HG03280 (cell line): Measurements from ENCODE around the gene CPLANE2.
"Not testable (repeated sequence)": the region's sequence is repeated elsewhere in the genome, so short reads cannot be mapped to it uniquely, and the experiment has no call there.

Experiments
- ATAC-seq: cut with Tn5 transposase; IDR thresholded peaks from one replicate; pipeline ENCODE4 v1.9.1; 2021; ENCODE audit warnings: mild to moderate bottlenecking, moderate library complexity; ENCODE audit not compliant: unreplicated experiment

CPLANE2 gene

GRCh38 chr1:16210581-16210980, 26.4 kb downstream of the CPLANE2 start:
- no peak for ATAC-seq

DNA sequence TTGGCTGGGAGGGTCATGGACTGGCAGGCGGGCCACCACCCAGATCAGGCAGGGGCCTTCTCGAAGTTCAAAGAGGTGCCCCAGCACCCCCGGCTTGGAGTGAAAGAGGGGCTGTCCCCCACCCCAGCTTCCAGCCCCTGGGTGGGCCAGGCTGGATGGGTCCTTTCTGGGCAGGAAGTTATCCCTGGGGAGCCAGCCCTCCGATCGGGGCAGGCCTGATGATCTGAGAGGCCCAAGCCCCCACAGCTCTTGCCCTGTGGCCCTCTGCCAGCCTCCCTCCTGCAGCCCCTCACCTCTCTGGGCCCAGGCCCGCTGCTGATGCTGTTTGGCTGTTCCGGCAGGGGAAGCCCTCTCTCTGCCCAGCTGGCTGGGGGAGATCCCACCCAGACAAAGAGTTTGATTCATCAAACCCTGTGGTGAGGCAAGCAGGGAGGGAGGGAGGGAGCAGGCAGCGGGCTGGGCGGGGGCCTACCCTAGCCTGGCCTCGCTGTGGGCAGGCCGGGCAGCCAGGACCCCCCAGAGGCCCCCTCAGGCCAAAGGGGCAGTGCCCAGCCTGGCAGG, 27.1 kb downstream of the CPLANE2 start:
- no peak for ATAC-seq

DNA sequence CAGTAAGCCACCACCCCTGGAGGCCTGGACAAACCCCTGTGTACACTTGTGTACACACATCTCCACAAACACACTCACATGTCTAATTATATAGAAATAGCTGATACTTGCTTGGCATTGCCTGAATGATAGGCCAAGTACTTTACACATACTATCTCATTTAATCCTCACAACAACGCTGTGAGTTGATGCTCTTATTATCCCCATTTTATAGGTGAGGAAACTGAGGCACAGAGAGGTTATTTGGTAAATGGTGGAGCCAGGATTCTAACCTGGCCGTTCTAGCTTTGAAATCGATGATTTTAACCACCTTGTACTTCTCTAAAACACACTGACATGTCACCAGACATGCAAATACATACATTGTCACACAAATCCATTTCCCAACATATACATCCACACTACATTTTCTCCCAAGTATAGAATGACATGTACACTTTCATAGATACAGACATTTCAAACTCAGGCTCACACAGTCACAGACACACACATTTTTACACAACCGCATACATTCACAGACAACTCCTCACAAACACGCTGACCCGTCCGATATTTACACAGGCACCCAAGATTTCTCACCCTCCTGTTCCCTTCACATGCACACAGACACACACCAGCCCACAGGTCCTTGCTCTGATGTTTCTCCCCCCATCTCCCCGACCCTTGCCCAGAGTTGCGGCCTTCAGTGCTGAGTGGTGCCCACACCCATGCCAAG, 27.7 kb downstream of the CPLANE2 start:
- ATAC-seq = no peak

DNA sequence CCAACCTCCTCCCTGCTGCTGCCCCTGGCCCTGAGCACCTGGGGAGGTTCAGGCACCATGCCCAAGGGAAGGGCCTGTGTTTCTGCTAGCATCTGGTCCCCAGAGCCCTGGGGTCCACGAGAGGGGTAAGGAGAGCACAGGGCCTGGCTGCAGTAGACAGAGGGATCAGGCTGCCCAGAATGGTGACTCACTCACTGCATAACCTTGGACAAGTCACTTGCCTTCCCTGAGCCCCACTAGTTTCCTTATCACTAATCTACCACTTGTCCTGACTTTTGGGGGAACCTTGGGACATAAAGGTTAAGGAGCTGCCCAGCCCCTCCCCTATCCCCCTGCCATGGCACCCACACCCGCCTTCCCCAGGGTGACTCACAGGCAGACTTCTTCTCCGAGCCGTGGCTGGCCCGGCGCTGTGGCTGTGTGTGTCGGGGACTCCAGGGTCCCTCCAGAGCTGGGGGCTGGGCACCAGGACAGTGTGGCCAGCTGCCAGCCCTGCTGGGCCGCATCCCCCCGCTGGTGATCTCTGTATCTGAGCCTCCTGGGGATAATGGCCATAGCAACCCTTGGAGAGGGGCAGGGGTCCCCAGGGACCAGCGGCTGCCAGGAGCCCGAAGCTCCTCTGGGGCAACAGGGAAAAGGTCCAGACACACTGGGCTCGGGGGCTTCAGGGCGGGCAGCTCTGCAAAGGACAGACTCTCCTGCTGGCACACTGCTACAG, 28.6 kb downstream of the CPLANE2 start:
- ATAC-seq = no peak

DNA sequence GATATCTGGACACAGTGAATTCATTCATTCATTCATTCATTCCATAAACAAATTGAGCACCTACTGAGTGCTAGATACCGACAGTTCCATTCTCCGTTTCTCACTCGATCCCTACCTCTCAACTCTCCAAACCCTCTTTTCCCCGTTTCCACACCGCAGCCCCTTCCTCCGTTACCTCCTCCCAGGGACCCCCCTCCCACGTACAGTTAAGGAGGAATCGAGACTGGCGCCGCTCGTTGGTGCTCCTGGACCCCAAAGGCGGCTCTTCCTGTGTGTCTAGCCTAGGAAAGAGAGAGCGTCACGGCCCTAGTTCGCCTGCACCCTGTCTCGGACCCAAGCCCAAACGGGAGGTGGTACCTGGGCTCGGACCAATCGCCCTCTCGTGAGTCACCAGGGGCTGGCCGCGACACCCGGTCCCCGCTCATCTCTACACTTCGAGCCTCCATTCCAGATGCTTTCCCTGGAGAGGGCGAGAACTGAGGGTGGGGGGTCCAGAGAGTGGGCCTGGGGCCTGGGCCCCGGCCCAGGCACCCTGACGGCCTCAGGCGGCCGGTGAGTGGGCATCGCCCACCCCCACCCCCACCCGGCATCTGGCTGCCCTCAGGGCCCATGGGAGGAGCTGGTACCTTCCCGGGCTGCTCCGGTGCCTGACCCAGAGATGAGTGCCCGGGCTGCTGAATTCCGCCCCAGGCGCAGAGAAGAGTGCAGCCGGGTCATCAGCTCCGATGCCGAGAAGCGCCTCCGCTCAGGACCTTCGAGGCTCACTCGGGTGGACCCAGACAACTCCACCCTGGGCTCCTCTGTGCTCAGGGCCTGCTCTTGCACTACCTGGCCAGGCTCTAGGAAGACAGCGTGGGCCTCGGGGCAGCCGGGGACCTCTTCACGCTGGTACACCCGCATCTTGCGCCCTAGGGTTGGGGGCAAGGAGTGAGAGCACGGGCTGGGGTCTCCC, 29.4 kb downstream of the CPLANE2 start:
- no peak for ATAC-seq

GRCh38 chr1:16206547-16207317, 30.3 kb downstream of the CPLANE2 start:
- peak; percentile 65 for ATAC-seq

DNA sequence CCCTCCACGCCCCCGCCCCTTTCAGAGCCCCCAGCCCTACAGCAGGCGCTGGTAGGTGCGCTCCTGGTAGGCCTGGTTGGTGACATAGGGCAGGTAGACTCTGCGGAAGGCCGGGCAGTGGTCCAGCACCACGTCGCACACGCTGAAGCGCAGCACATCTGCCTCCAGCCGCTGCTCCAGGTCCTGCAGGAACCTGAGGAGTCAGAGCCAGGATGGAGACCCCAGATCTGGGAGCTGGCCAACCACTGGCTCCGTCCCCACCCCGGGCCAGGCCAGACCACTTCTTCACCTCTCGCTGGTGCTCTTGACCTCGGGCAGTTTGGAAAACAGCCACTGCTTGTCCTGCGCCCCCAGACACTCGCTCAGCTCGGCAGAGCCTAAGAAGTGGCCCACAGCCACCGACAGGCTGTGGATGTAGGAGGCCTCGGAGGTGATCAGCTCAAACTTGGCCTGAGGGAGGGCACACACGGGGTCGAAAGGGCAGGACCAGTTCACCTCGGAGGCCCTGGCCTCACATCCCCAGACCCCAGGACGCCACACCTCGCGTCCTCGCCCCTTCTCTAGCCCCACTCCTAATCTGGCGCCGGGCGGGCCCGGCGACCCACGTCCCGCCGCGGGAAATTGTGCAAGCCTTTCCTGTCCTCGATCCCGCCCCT, 31.0 kb downstream of the CPLANE2 start:
- no peak for ATAC-seq

- ATAC-seq = no peak
These were observed 31.7 kb downstream of the CPLANE2 start for GRCh38 chr1:16205334-16205671.

DNA sequence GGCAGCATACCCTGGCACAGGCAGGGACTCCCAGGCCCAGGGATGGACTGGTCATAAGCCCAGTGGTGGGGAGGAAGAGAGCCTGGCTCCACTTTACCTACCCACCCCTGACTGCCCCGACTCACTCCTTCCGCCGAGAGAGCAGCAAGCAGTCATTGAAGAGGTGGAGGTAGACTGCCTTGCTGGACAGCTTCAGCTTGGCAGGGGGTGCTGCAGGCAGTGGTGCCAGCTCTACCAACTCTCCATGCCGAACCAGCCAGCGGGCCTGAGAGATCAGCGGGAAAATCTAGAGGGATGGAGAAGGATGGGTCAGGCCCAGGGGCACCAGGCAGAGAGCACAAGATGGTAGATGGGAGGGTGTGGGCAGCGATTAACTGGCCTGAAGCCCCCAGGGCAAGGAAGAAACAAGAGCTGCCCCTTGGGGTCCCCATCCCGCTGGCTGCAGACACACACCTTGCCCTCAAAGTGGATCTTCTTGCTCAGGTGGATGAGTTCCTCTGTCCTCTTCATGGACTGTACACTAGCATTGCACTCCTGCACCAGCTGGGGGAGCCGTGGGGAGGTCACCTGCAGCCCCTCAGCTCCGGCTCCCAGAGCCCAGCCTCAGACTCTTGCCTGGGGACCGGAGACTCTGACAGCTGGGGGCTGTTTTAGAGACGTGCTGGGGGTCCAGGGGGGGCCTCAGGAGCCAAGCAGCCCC, 32.2 kb downstream of the CPLANE2 start:
- ATAC-seq = no peak

DNA sequence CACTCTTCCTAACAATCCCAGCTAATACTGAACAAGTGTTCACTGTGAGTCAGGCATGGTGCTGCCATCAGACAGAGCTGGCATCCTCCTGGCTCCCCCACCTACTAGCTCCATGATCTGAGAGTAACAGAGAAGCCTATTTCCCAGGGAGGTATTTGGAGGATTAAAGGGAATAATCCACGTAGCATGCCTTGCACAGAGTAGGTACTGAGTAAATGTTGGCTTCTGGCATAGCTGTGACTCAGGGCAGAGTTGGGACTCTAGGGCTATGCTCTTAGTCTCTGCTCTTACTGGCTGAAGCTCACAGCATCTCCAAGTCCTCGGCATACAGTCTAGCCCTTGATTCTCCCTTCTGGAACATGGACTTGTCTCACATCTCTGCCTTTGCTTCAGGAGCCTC, 32.8 kb downstream of the CPLANE2 start:
- no peak for ATAC-seq

DNA sequence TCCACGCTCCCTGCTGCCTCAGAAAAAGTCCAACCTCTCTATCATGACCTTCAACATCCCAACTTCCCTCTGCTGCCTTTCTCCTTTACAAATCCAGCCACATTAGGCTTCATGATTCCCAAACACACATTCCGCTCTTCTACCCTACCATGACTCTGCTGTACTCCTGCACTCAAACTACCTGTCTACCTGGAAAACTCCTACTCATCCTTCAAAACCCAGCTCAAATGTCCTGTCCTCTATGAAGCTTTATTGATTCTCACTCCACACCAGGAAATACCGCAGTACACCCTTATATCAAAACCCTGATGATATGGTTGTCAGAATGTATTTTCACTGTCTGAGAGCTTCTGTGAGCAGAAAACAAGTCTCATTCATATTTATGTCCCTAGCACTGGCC, 33.4 kb downstream of the CPLANE2 start:
- ATAC-seq = no peak

- ATAC-seq = no peak
These were observed 34.4 kb downstream of the CPLANE2 start for GRCh38 chr1:16202281-16203210.

- no peak for ATAC-seq
These were observed 37.3 kb downstream of the CPLANE2 start for GRCh38 chr1:16199700-16200099.

GRCh38 chr1:16199157-16199501, 37.9 kb downstream of the CPLANE2 start:
- no peak for ATAC-seq

DNA sequence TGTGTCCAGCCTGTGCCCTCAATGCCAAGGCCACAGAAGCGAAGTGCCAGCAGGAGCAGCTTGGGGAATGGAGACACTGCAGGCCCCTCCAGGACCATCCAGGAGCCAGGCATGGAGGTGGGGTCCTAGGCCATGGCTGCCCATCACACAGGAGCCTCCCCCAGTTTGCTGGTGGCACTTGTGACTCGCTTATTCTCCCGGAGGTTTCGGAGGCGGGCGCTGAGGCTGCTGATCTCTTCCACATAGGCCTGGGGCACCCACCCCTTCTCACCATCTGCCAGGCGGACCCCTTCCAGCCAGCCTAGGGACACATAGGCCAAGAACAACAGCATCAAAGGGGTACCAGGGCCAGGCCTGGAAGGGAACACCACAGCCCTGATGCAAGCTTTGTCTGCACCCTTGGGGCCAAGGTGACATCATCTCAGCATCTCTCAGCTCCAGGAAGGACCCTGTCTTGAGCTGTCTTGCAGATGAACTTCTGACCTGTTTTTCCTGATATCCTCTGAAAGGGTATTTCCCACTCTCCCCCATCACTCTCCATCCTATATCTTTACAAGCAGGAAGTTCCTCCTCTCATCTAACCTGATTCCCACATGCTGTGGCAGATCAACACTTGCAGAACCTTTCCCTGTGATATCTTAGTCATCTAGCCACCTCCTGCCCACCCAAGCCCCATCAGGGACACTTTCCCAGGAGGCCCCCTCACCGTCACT, 38.4 kb downstream of the CPLANE2 start:
- no peak for ATAC-seq

DNA sequence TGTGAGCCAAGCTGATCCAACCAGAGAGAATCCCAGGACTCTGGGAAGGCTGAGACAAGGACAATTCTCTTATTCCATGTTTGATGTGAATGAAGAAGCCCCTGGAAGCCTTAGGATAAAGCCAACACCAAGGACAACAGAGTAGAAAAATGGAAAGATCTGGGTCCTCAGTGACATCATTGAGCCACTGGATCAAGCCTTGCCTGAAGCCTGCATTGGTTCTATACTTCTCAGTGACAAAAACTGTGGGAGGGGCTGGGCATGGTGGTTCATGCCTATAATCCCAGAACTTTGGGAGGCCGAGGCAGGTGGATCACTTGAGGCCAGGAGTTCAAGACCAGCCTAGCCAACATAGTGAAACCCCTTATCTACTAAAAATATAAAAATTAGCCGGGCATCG, 40.1 kb downstream of the CPLANE2 start:
- ATAC-seq = no peak

DNA sequence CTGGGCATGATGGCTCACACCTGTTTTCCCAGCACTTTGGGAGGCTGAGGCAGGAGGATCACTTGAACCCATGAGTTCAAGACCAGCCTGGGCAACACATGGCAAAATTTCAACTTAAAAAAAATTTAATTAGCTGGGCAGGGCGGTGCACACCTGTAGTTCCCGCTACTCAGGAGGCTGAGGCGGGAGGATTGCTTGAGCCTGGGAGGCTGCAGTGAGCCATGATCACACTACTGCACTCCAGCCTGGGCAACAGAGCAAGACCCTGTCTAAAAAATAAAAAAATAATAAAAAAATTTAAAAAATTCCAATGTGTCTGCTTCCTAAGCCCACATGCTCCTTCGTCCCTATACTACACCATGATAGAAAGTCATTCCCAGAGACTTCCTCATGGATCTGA, 40.8 kb downstream of the CPLANE2 start:
- ATAC-seq = not testable (repeated sequence)

DNA sequence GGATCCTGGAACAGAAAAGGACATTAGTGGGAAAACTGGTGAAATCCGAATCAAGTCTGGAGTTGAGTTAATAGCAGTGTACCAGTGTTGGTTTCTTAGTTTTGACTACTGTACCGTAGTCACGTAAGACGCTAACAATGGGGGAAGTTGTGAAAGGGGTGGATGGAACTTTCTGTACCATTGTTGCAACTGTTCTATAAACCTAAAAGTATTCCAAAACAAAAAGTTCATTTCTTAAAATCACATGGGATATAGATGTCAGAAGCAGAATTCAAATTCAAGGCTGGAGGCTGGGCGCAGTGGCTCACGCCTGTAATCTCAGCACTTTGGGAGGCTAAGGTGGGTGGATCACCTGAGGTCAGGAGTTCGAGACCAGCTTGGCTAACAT, 41.5 kb downstream of the CPLANE2 start:
- no peak for ATAC-seq
